Stimulated activated CD4-positive, alpha-beta T cell treated with anti-CD3 and anti-CD28 coated beads, Interleukin-1b, Interleukin-23, amount 100 ng/mL, for 4 hours (primary cell): ENCODE data around the gene KLHDC8B.

Experiments
- DNase-seq, 2 donors: peaks; one replicate each; pipeline ENCODE4 v3.0.0-alpha.2; 2020; ENCODE audit warnings: low read depth in 2 of 2

Gene KLHDC8B

GRCh38 chr3:49171119-49171774, at the start of gene KLHDC8B:
Gene KLHDC8B (plus strand): TSS chr3:49171598. CDS start chr3:49172770, 1,172 bp downstream.
- DNase-seq, result peak; percentile 72 to 84

- DNase-seq, result no peak
These were observed 49.4 kb upstream of the KLHDC8B start for GRCh38 chr3:49122022-49122421.

GRCh38 chr3:49122451-49122850, 48.9 kb upstream of the KLHDC8B start:
- DNase-seq, result no peak

GRCh38 chr3:49122886-49123545, 48.4 kb upstream of the KLHDC8B start:
- DNase-seq, result no peak

GRCh38 chr3:49123687-49124086, 47.7 kb upstream of the KLHDC8B start:
- DNase-seq, result no peak

- no peak for DNase-seq
These were observed 47.2 kb upstream of the KLHDC8B start for GRCh38 chr3:49124203-49124602.

- DNase-seq, result no peak
These were observed 46.3 kb upstream of the KLHDC8B start for GRCh38 chr3:49124991-49125670.

GRCh38 chr3:49131040-49131439, 40.4 kb upstream of the KLHDC8B start:
- DNase-seq, result no peak

GRCh38 chr3:49131576-49131975, 39.8 kb upstream of the KLHDC8B start:
- no peak for DNase-seq

- no peak for DNase-seq
These were observed 39.3 kb upstream of the KLHDC8B start for GRCh38 chr3:49132073-49132436.

- DNase-seq, result no peak
These were observed 38.8 kb upstream of the KLHDC8B start, which contains the start of gene LAMB2 for GRCh38 chr3:49132437-49133225. Gene LAMB2 (minus strand): TSS chr3:49133050. CDS start chr3:49132867, 183 bp downstream.

GRCh38 chr3:49133226-49133951, 38.0 kb upstream of the KLHDC8B start:
- DNase-seq, result no peak

- DNase-seq, result no peak
These were observed 36.7 kb upstream of the KLHDC8B start for GRCh38 chr3:49134471-49135265.

GRCh38 chr3:49135499-49135898, 35.9 kb upstream of the KLHDC8B start:
- DNase-seq, result no peak

GRCh38 chr3:49140080-49140479, 31.3 kb upstream of the KLHDC8B start:
- no peak for DNase-seq

- DNase-seq, result no peak
These were observed 23.2 kb upstream of the KLHDC8B start for GRCh38 chr3:49148159-49148558.

GRCh38 chr3:49151610-49152009, 19.8 kb upstream of the KLHDC8B start:
- no peak for DNase-seq

- DNase-seq, result no peak
These were observed 18.0 kb upstream of the KLHDC8B start for GRCh38 chr3:49153349-49153912.

GRCh38 chr3:49157289-49157688, 14.1 kb upstream of the KLHDC8B start:
- DNase-seq, result no peak

GRCh38 chr3:49158103-49158709, 13.2 kb upstream of the KLHDC8B start:
- peak; percentile 33 to 42 for DNase-seq
